ENCODE data around the gene SP7.
A peak's percentile ranks its signal among the peaks of the same experiment; 100 is the strongest.
"Not testable (repeated sequence)": the region's sequence is repeated elsewhere in the genome, so short reads cannot be mapped to it uniquely, and the experiment has no call there.

The SP7 gene

GRCh38 chr12:53306826-53307225 is 29.3 kb downstream of the SP7 start:
- no peaks in the 10 kb centered on the region for H3K9me3 ChIP-seq (ENCODE audit: low read length)
- H3K4me1 ChIP-seq (ENCODE audit: insufficient read depth, low read length) = no peaks in the 10 kb centered on the region
- no peak overlapping the region for H3K4me3 ChIP-seq (ENCODE audit: low read depth in 1 of 2, low read length in 2 of 2)
- peaks cover 63% of the 10 kb centered on the region for H3K36me3 ChIP-seq (ENCODE audit: insufficient read depth, low read length)
- no peak overlapping the region for H3K27ac ChIP-seq (ENCODE audit: low read depth, low read length)
- no peak overlapping the region for H3K9ac ChIP-seq (ENCODE audit: low read length)
- no peaks in the 10 kb centered on the region for H3K27me3 ChIP-seq (ENCODE audit: control insufficient read depth in 1 of 2, insufficient read depth in 2 of 2, low read length in 2 of 2)

GRCh38 chr12:53302903-53303302 is 33.3 kb downstream of the SP7 start:
- H3K36me3 ChIP-seq (ENCODE audit: insufficient read depth, low read length) = peaks cover 57% of the 10 kb centered on the region

GRCh38 chr12:53300187-53300586 is 36.0 kb downstream of the SP7 start:
- no peaks in the 10 kb centered on the region for H3K9me3 ChIP-seq (ENCODE audit: low read length)
- H3K36me3 ChIP-seq (ENCODE audit: insufficient read depth, low read length) = peaks cover 44% of the 10 kb centered on the region
- H3K4me3 ChIP-seq (ENCODE audit: low read depth in 1 of 2, low read length in 2 of 2) = peak overlapping the region; percentile 89 to 94
- H3K4me1 ChIP-seq (ENCODE audit: insufficient read depth, low read length) = peaks cover 50% of the 10 kb centered on the region
- peak overlapping the region; percentile 46 for H3K9ac ChIP-seq (ENCODE audit: low read length)
- H3K27me3 ChIP-seq (ENCODE audit: control insufficient read depth in 1 of 2, insufficient read depth in 2 of 2, low read length in 2 of 2) = no peaks in the 10 kb centered on the region
- H3K27ac ChIP-seq (ENCODE audit: low read depth, low read length) = peak overlapping the region; percentile 74

More at GRCh38 chr12:53302903-53303302, 33.3 kb downstream of the SP7 start:
- Histone ChIP-seq H3K4me3 (ENCODE audit: low read depth in 1 of 2, low read length in 2 of 2) (no peak overlapping the region), H3K27me3 (ENCODE audit: control insufficient read depth in 1 of 2, insufficient read depth in 2 of 2, low read length in 2 of 2) (no peaks in the 10 kb centered on the region), H3K27ac (ENCODE audit: low read depth, low read length) (no peak overlapping the region), H3K4me1 (ENCODE audit: insufficient read depth, low read length) (peaks cover 28% of the 10 kb centered on the region), H3K9me3 (ENCODE audit: low read length) (no peaks in the 10 kb centered on the region), H3K9ac (ENCODE audit: low read length) (no peak overlapping the region)

GRCh38 chr12:53299454-53300180 is 36.5 kb downstream of the SP7 start, which contains the start of gene MYG1:
Gene MYG1 (plus strand): TSS chr12:53299695. CDS start chr12:53299738, 43 bp downstream.
- Histone ChIP-seq H3K9ac (ENCODE audit: low read length) (peak within 1 kb of the TSS; percentile 46), H3K4me1 (ENCODE audit: insufficient read depth, low read length) (peaks cover 50% of the 10 kb centered on the region), H3K4me3 (ENCODE audit: low read depth in 1 of 2, low read length in 2 of 2) (peak within 1 kb of the TSS; percentile 89 to 94), H3K27me3 (ENCODE audit: control insufficient read depth in 1 of 2, insufficient read depth in 2 of 2, low read length in 2 of 2) (no peaks in the 10 kb centered on the region), H3K27ac (ENCODE audit: low read depth, low read length) (peak within 1 kb of the TSS; percentile 74), H3K36me3 (ENCODE audit: insufficient read depth, low read length) (peaks cover 44% of the 10 kb centered on the region), H3K9me3 (ENCODE audit: low read length) (no peaks in the 10 kb centered on the region)

GRCh38 chr12:53299101-53299453 is 37.1 kb downstream of the SP7 start:
- Histone ChIP-seq H3K36me3 (ENCODE audit: insufficient read depth, low read length) (peaks cover 44% of the 10 kb centered on the region), H3K4me3 (ENCODE audit: low read depth in 1 of 2, low read length in 2 of 2) (peak overlapping the region; percentile 89 to 94), H3K4me1 (ENCODE audit: insufficient read depth, low read length) (peaks cover 50% of the 10 kb centered on the region), H3K9me3 (ENCODE audit: low read length) (no peaks in the 10 kb centered on the region), H3K27ac (ENCODE audit: low read depth, low read length) (peak overlapping the region; percentile 74), H3K27me3 (ENCODE audit: control insufficient read depth in 1 of 2, insufficient read depth in 2 of 2, low read length in 2 of 2) (no peaks in the 10 kb centered on the region), H3K9ac (ENCODE audit: low read length) (no peak overlapping the region)

GRCh38 chr12:53298164-53298563 is 38.0 kb downstream of the SP7 start:
- no peak overlapping the region for H3K4me3 ChIP-seq (ENCODE audit: low read depth in 1 of 2, low read length in 2 of 2)
- no peaks in the 10 kb centered on the region for H3K9me3 ChIP-seq (ENCODE audit: low read length)
- peaks cover 39% of the 10 kb centered on the region for H3K36me3 ChIP-seq (ENCODE audit: insufficient read depth, low read length)
- H3K27ac ChIP-seq (ENCODE audit: low read depth, low read length) = no peak overlapping the region
- peaks cover 50% of the 10 kb centered on the region for H3K4me1 ChIP-seq (ENCODE audit: insufficient read depth, low read length)
- no peaks in the 10 kb centered on the region for H3K27me3 ChIP-seq (ENCODE audit: control insufficient read depth in 1 of 2, insufficient read depth in 2 of 2, low read length in 2 of 2)
- no peak overlapping the region for H3K9ac ChIP-seq (ENCODE audit: low read length)

GRCh38 chr12:53297106-53297505 is 39.0 kb downstream of the SP7 start:
- Histone ChIP-seq H3K36me3 (ENCODE audit: insufficient read depth, low read length) (peaks cover 29% of the 10 kb centered on the region), H3K4me1 (ENCODE audit: insufficient read depth, low read length) (peaks cover 50% of the 10 kb centered on the region)
- H3K9me3 ChIP-seq (ENCODE audit: low read length); H3K4me3 ChIP-seq (ENCODE audit: low read depth in 1 of 2, low read length in 2 of 2); H3K27ac ChIP-seq (ENCODE audit: low read depth, low read length); H3K27me3 ChIP-seq (ENCODE audit: control insufficient read depth in 1 of 2, insufficient read depth in 2 of 2, low read length in 2 of 2); H3K9ac ChIP-seq (ENCODE audit: low read length): not testable (repeated sequence)

GRCh38 chr12:53295891-53296219 is 40.3 kb downstream of the SP7 start:
- Histone ChIP-seq H3K36me3 (ENCODE audit: insufficient read depth, low read length) (peaks cover 19% of the 10 kb centered on the region), H3K9ac (ENCODE audit: low read length) (peak overlapping the region; percentile 99), H3K27me3 (ENCODE audit: control insufficient read depth in 1 of 2, insufficient read depth in 2 of 2, low read length in 2 of 2) (no peaks in the 10 kb centered on the region), H3K4me3 (ENCODE audit: low read depth in 1 of 2, low read length in 2 of 2) (peak overlapping the region; percentile 90 to 100), H3K4me1 (ENCODE audit: insufficient read depth, low read length) (peaks cover 46% of the 10 kb centered on the region), H3K27ac (ENCODE audit: low read depth, low read length) (peak overlapping the region; percentile 84), H3K9me3 (ENCODE audit: low read length) (no peaks in the 10 kb centered on the region)

GRCh38 chr12:53295070-53295890 is 40.9 kb downstream of the SP7 start, which contains the start of gene PFDN5:
Gene PFDN5 (plus strand): TSS chr12:53295542. CDS start chr12:53295568, 26 bp downstream.
- no peaks in the 10 kb centered on the region for H3K27me3 ChIP-seq (ENCODE audit: control insufficient read depth in 1 of 2, insufficient read depth in 2 of 2, low read length in 2 of 2)
- H3K9ac ChIP-seq (ENCODE audit: low read length) = peak within 1 kb of the TSS; percentile 99
- peaks cover 40% of the 10 kb centered on the region for H3K4me1 ChIP-seq (ENCODE audit: insufficient read depth, low read length)
- H3K9me3 ChIP-seq (ENCODE audit: low read length) = no peaks in the 10 kb centered on the region
- peaks cover 19% of the 10 kb centered on the region for H3K36me3 ChIP-seq (ENCODE audit: insufficient read depth, low read length)
- H3K27ac ChIP-seq (ENCODE audit: low read depth, low read length) = peak within 1 kb of the TSS; percentile 84
- peak within 1 kb of the TSS; percentile 90 to 100 for H3K4me3 ChIP-seq (ENCODE audit: low read depth in 1 of 2, low read length in 2 of 2)

- no peak overlapping the region for H3K4me3 ChIP-seq (ENCODE audit: low read depth in 1 of 2, low read length in 2 of 2)
- no peaks in the 10 kb centered on the region for H3K9me3 ChIP-seq (ENCODE audit: low read length)
- peaks cover 8% of the 10 kb centered on the region for H3K36me3 ChIP-seq (ENCODE audit: insufficient read depth, low read length)
- no peak overlapping the region for H3K9ac ChIP-seq (ENCODE audit: low read length)
- no peak overlapping the region for H3K27ac ChIP-seq (ENCODE audit: low read depth, low read length)
- no peaks in the 10 kb centered on the region for H3K27me3 ChIP-seq (ENCODE audit: control insufficient read depth in 1 of 2, insufficient read depth in 2 of 2, low read length in 2 of 2)
- H3K4me1 ChIP-seq (ENCODE audit: insufficient read depth, low read length) = peaks cover 18% of the 10 kb centered on the region
These were observed 43.7 kb downstream of the SP7 start for GRCh38 chr12:53292426-53292825.

GRCh38 chr12:53290661-53291060 is 45.5 kb downstream of the SP7 start:
- Histone ChIP-seq H3K27ac (ENCODE audit: low read depth, low read length) (no peak overlapping the region), H3K9ac (ENCODE audit: low read length) (no peak overlapping the region), H3K27me3 (ENCODE audit: control insufficient read depth in 1 of 2, insufficient read depth in 2 of 2, low read length in 2 of 2) (no peaks in the 10 kb centered on the region), H3K4me1 (ENCODE audit: insufficient read depth, low read length) (peaks cover 6% of the 10 kb centered on the region), H3K4me3 (ENCODE audit: low read depth in 1 of 2, low read length in 2 of 2) (no peak overlapping the region), H3K9me3 (ENCODE audit: low read length) (no peaks in the 10 kb centered on the region), H3K36me3 (ENCODE audit: insufficient read depth, low read length) (no peaks in the 10 kb centered on the region)
